Measurements from ENCODE around the gene TECR. TPM values are rescaled to one million over a fixed set of nuclear protein-coding genes. Genes with fewer than 3 reads are reported as not detected.

Gene TECR
- total RNA-seq, 1 experiment from 2014 or later = 232 TPM

- Histone ChIP-seq H3K27me3 (ENCODE audit: insufficient read depth, low read length) (no peaks in the 10 kb centered on the region), H3K9me2 (ENCODE audit: insufficient read depth) (no peaks in the 10 kb centered on the region), H3K4me3 (replicated peaks in 1 of 2; ENCODE audit: low read depth in 1 of 2, low read length in 2 of 2) (no peak overlapping the region), H3K4me2 (ENCODE audit: low read length) (no peak overlapping the region; the same call in 1 of the 2 replicates), H3K4me1 (ENCODE audit: control insufficient read depth in 1 of 2, insufficient read depth in 2 of 2, low read length in 2 of 2) (peaks cover 14 to 29% of the 10 kb centered on the region in 2 experiments; a peak in 3 of 4 replicates), H3K9ac (ENCODE audit: low read length) (no peak overlapping the region), H4K20me1 (ENCODE audit: insufficient read depth) (no peaks in the 10 kb centered on the region), H3K9me3 (ENCODE audit: control insufficient read depth in 1 of 2, insufficient read depth in 1 of 2, low read depth in 1 of 2, low read length in 2 of 2) (no peaks in the 10 kb centered on the region), H3K79me2 (ENCODE audit: insufficient read depth, low read length) (peaks cover 8% of the 10 kb centered on the region; the same call in 1 of the 2 replicates), H3K36me3 (ENCODE audit: control insufficient read depth in 1 of 2, insufficient read depth in 2 of 2, low read length in 2 of 2) (peaks cover 9 to 19% of the 10 kb centered on the region in 2 experiments; a peak in 3 of 4 replicates), H2AFZ (ENCODE audit: low read depth, low read length, poor library complexity, severe bottlenecking) (no peak overlapping the region), H3K27ac (ENCODE audit: low read depth, low read length) (no peak overlapping the region)
- intact Hi-C loops (cut with micrococcal nuclease) = loop anchor here (5.0 to 10.0 kb wide), 2 partner anchors 46 to 118 kb away; partner anchors contain the start of gene PKN1
- no TSS peak for BruUV-seq (replicated peaks)
- ATAC-seq (no peak), DNase-seq (ENCODE audit: low read depth, low spot score) (no peak)
- POLR2A ChIA-PET = no interaction called here
- CTCF ChIA-PET = interaction anchor here (0.8 to 2.9 kb wide), 8 partner anchors 9 to 344 kb away, joined by 3 to 14 read pairs (median 4); partner anchors contain the start of genes ASF1B and GIPC1
- RAD21 ChIA-PET (ENCODE audit: low non-redundant PET in 1 of 2, low total read pairs in 2 of 2, uncharacterized antibody in 2 of 2, unreplicated experiment in 2 of 2) = no interaction called here
- TF ChIP-seq RAD21 (IDR thresholded peaks at IDR 0.05; ENCODE audit: low read depth) = no peak
- TF ChIP-seq SRF (IDR thresholded peaks at IDR 0.05; ENCODE audit: low read depth) = no peak
- TF ChIP-seq ELF1 (IDR thresholded peaks at IDR 0.05; ENCODE audit: borderline replicate concordance, low read depth) = no peak
- no peak for TF ChIP-seq SP1 (IDR thresholded peaks at IDR 0.05; ENCODE audit: low read depth)
- no peak for TF ChIP-seq TCF7L2 (IDR thresholded peaks at IDR 0.05; ENCODE audit: borderline replicate concordance, extremely low read depth, insufficient read depth, insufficient read length)
- no peak for TF ChIP-seq ZNF274 (IDR thresholded peaks at IDR 0.05; ENCODE audit: low read depth, low read length)
- TF ChIP-seq CTCF (IDR thresholded peaks at IDR 0.05 in 2 of 3, conservative IDR thresholded peaks at IDR 0.05 in 1 of 3; ENCODE audit: borderline replicate concordance in 1 of 3, insufficient read depth in 1 of 3, low read depth in 2 of 3, low read length in 2 of 3) = no peak
Measured at GRCh38 chr19:14480700-14481079, 48.7 kb upstream of the TECR start.
